IMR-90 (cell line): ENCODE measurements around the gene GAS6. TPM values are rescaled to one million over a fixed set of nuclear protein-coding genes. Genes with fewer than 3 reads are reported as not detected.

Source experiments
- ATAC-seq: fragments of 200-7000 bp; cut with Tn5 transposase; 2 replicates; pipeline ENCODE4 v1.9.1; 2020; ENCODE audit warnings: low read depth, mild to moderate bottlenecking, moderate library complexity
- BruUV-seq: library from RNA; stranded (reverse); fragments of 400-500 nt; replicated peaks from 2 replicates; lab custom pipeline; 2021; lab: Mats Ljungman, UMichigan
- CTCF ChIA-PET: fragments of 300-600 bp; formaldehyde crosslinking; extraction: SDS; loops from one replicate; lab custom pipeline; 2021; ENCODE audit warnings: antibody characterized with exemption; lab: Yijun Ruan, JAX
- POLR2A ChIA-PET: fragments of 300-600 bp; sonication (Branson Sonifier 250); formaldehyde crosslinking; loops from one replicate; lab custom pipeline; 2022; ENCODE audit warnings: antibody characterized with exemption; ENCODE audit not compliant: unreplicated experiment; lab: Charles Lee
- DNase-seq: peaks from one replicate; pipeline ENCODE4 v3.0.0; 2013
- H2AFZ ChIP-seq: replicated peaks from 2 replicates; pipeline ENCODE3; 2013; ENCODE audit warnings: low read length, mild to moderate bottlenecking; ENCODE audit not compliant: poor library complexity
- H2AK5ac ChIP-seq: 2 replicates; pipeline ENCODE4 v1.6.1; 2013; ENCODE audit warnings: low read depth, low read length, inconsistent platforms
- H2AK9ac ChIP-seq: replicated peaks from 2 replicates; pipeline ENCODE3; 2013; ENCODE audit warnings: mild to moderate bottlenecking, low read depth, low read length, moderate library complexity; ENCODE audit not compliant: poor library complexity
- H2BK120ac ChIP-seq: 2 replicates; pipeline ENCODE4 v1.6.1; 2013; ENCODE audit warnings: low read depth, low read length, inconsistent platforms
- H2BK15ac ChIP-seq: 3 replicates; pipeline ENCODE4 v1.6.1; 2013; ENCODE audit warnings: low read depth, low read length, inconsistent platforms
- H2BK20ac ChIP-seq: 2 replicates; pipeline ENCODE4 v1.6.1; 2013; ENCODE audit warnings: low read depth, mild to moderate bottlenecking, inconsistent platforms, low read length, moderate library complexity
- H2BK5ac ChIP-seq: 2 replicates; pipeline ENCODE4 v1.6.1; 2013; ENCODE audit warnings: mild to moderate bottlenecking, low read depth, low read length, inconsistent platforms; ENCODE audit not compliant: poor library complexity, severe bottlenecking
- H3K14ac ChIP-seq: replicated peaks from 2 replicates; pipeline ENCODE4 v1.6.1; 2013; ENCODE audit warnings: low read depth, low read length, inconsistent platforms
- H3K18ac ChIP-seq: 2 replicates; pipeline ENCODE4 v1.6.1; 2013; ENCODE audit warnings: low read depth, low read length, control low read depth
- H3K23ac ChIP-seq: 2 replicates; pipeline ENCODE4 v1.6.1; 2013; ENCODE audit warnings: low read depth, low read length, inconsistent platforms
- H3K27ac ChIP-seq: 2 replicates; pipeline ENCODE4 v1.5.1; 2013; ENCODE audit warnings: mild to moderate bottlenecking, control low read depth, low read length; ENCODE audit not compliant: insufficient read depth
- H3K27me3 ChIP-seq: 2 replicates; pipeline ENCODE4 v1.6.1; 2013; ENCODE audit warnings: low read length; ENCODE audit not compliant: control insufficient read depth, insufficient read depth
- H3K36me3 ChIP-seq: 2 replicates; pipeline ENCODE4 v1.6.1; 2013; ENCODE audit warnings: low read length, mixed read lengths; ENCODE audit not compliant: control insufficient read depth, insufficient read depth
- H3K4ac ChIP-seq: 2 replicates; pipeline ENCODE4 v1.6.1; 2013; ENCODE audit warnings: low read depth, low read length, inconsistent platforms
- H3K4me1 ChIP-seq: 2 replicates; pipeline ENCODE4 v1.6.1; 2013; ENCODE audit warnings: low read length, mixed read lengths; ENCODE audit not compliant: control insufficient read depth, insufficient read depth
- H3K4me2 ChIP-seq: 2 replicates; pipeline ENCODE4 v1.6.1; 2013; ENCODE audit warnings: low read depth, mild to moderate bottlenecking, control low read depth, low read length, moderate library complexity
- H3K4me3 ChIP-seq: 2 replicates; pipeline ENCODE4 v1.5.1; 2013; ENCODE audit warnings: low read depth, mild to moderate bottlenecking, control low read depth, low read length, moderate library complexity; ENCODE audit not compliant: insufficient read depth
- H3K56ac ChIP-seq: 2 replicates; pipeline ENCODE4 v1.6.1; 2013; ENCODE audit warnings: low read length, inconsistent platforms; ENCODE audit not compliant: insufficient read depth; ENCODE audit errors: extremely low read depth
- H3K79me1 ChIP-seq, 2 experiments: 2 replicates each; pipeline ENCODE4 v1.6.1; 2013; ENCODE audit warnings: low read length in 2 of 2, inconsistent platforms in 1 of 2, low read depth in 1 of 2
- H3K9ac ChIP-seq: 2 replicates; pipeline ENCODE4 v1.6.1; 2013; ENCODE audit warnings: low read depth, low read length, control low read depth
- H3K9me1 ChIP-seq: 2 replicates; pipeline ENCODE4 v1.6.1; 2013; ENCODE audit warnings: low read length, inconsistent platforms; ENCODE audit not compliant: insufficient read depth
- H3K9me3 ChIP-seq: 2 replicates; pipeline ENCODE4 v1.6.1; 2013; ENCODE audit warnings: low read length; ENCODE audit not compliant: control insufficient read depth, insufficient read depth
- H4K20me1 ChIP-seq: 2 replicates; pipeline ENCODE4 v1.6.1; 2013; ENCODE audit warnings: low read length, inconsistent platforms; ENCODE audit not compliant: insufficient read depth
- H4K5ac ChIP-seq: 2 replicates; pipeline ENCODE4 v1.6.1; 2013; ENCODE audit warnings: mild to moderate bottlenecking, low read depth, low read length, control low read depth
- H4K8ac ChIP-seq, 2 experiments: 2 replicates each; pipeline ENCODE4 v1.6.1; 2013; ENCODE audit warnings: low read depth in 2 of 2, low read length in 2 of 2, control low read depth in 1 of 2, inconsistent platforms in 1 of 2
- H4K91ac ChIP-seq: 2 replicates; pipeline ENCODE4 v1.6.1; 2013; ENCODE audit warnings: low read depth, low read length, inconsistent platforms; ENCODE audit not compliant: insufficient read depth
- BHLHE40 ChIP-seq: fragments of 150-350 bp; IDR thresholded peaks from 2 replicates; pipeline ENCODE4 v1.6.1; 2016; ENCODE audit warnings: mild to moderate bottlenecking, low read depth, low read length
- CEBPB ChIP-seq: IDR thresholded peaks from 2 replicates; pipeline ENCODE4 v1.6.1; 2012; ENCODE audit warnings: low read depth, low read length, improper control_type of control experiment
- CHD1 ChIP-seq: IDR thresholded peaks from 2 replicates; pipeline ENCODE4 v1.6.1; 2012; ENCODE audit warnings: low read depth, low read length, improper control_type of control experiment
- FOS ChIP-seq: fragments of 150-350 bp; IDR thresholded peaks from 2 replicates; pipeline ENCODE4 v1.6.1; 2016; ENCODE audit warnings: low read depth, low read length
- MAFK ChIP-seq: IDR thresholded peaks from 2 replicates; pipeline ENCODE4 v1.6.1; 2012; ENCODE audit warnings: low read depth, low read length, improper control_type of control experiment
- MAZ ChIP-seq: IDR thresholded peaks from 2 replicates; pipeline ENCODE4 v1.6.1; 2012; ENCODE audit warnings: low read depth, mild to moderate bottlenecking, low read length, improper control_type of control experiment, moderate library complexity, borderline replicate concordance
- MXI1 ChIP-seq: IDR thresholded peaks from 2 replicates; pipeline ENCODE4 v1.6.1; 2012; ENCODE audit warnings: low read depth, mild to moderate bottlenecking, low read length, moderate library complexity, borderline replicate concordance
- NFE2L2 ChIP-seq: fragments of 150-350 bp; IDR thresholded peaks from 2 replicates; pipeline ENCODE4 v1.6.1; 2016; ENCODE audit warnings: low read depth, mild to moderate bottlenecking, low read length
- RCOR1 ChIP-seq: IDR thresholded peaks from 2 replicates; pipeline ENCODE4 v1.6.1; 2012; ENCODE audit warnings: mild to moderate bottlenecking, low read length, improper control_type of control experiment; ENCODE audit not compliant: insufficient replicate concordance
- RFX5 ChIP-seq: IDR thresholded peaks from 2 replicates; pipeline ENCODE4 v1.8.0; 2012; ENCODE audit warnings: low read depth, mild to moderate bottlenecking, low read length, moderate library complexity
- SMC3 ChIP-seq: fragments of 150-350 bp; IDR thresholded peaks from 2 replicates; pipeline ENCODE4 v1.6.1; 2016; ENCODE audit warnings: low read depth, mild to moderate bottlenecking, antibody characterized with exemption, low read length, moderate library complexity
- WGBS, 2 experiments: methylation state at CpG; one replicate each; pipeline versions ENCODE4 v1.1.5 to v1.1.7; 2013; ENCODE audit warnings: missing lambda C conversion rate in 2 of 2; ENCODE audit not compliant: insufficient read length in 1 of 2; ENCODE audit errors: extremely low coverage in 2 of 2; 5-methylcytosine and 5-hydroxymethylcytosine counted together
- dilution Hi-C: fragments of 300-500 bp; cut with HindIII; formaldehyde crosslinking; loops from one replicate; pipeline ENCODE4 v1.14.3; 2018; ENCODE audit warnings: low sequenced_read_pairs; ENCODE audit not compliant: unreplicated experiment
- in situ Hi-C: fragments of 300-500 bp; cut with MboI; formaldehyde crosslinking; loops from 3 replicates; pipeline ENCODE4 v1.14.3; 2019; ENCODE audit warnings: low sequenced_read_pairs, inconsistent platforms, mixed read lengths
- intact Hi-C: fragments of 100-400 bp; cut with micrococcal nuclease; formaldehyde crosslinking; loops from 2 replicates; pipeline ENCODE4 v1.10.0; 2022
- polyA plus RNA-seq, 3 experiments: library from polyadenylated mRNA; depleted of rRNA; stranded (reverse); fragments of >200 nt; gene quantifications; 2 replicates each; pipeline ENCODE4 v1.2.3, GENCODE V29; 2012; ENCODE audit warnings: low replicate concordance in 1 of 3
- total RNA-seq: library from RNA; depleted of rRNA; stranded (reverse); fragments of >200 nt; gene quantifications from 2 replicates; pipeline ENCODE4 v1.2.3, GENCODE V29; 2012
- TF ChIP-seq, protein P1 (sequence below): fragments of 150-350 bp; IDR thresholded peaks from 2 replicates; pipeline ENCODE4 v1.6.1; 2016; ENCODE audit warnings: low read depth, mild to moderate bottlenecking, low read length, moderate library complexity, borderline replicate concordance
- TF ChIP-seq, protein P2 (sequence below): fragments of 150-350 bp; IDR thresholded peaks from 2 replicates; pipeline ENCODE4 v1.6.1; 2017; ENCODE audit warnings: mild to moderate bottlenecking, antibody characterized with exemption, low read length, low read depth

Gene GAS6
- total and polyA plus RNA-seq, 2 of the 4 experiments (the other 2 are of a cell fraction): 220 to 823 TPM

DNA sequence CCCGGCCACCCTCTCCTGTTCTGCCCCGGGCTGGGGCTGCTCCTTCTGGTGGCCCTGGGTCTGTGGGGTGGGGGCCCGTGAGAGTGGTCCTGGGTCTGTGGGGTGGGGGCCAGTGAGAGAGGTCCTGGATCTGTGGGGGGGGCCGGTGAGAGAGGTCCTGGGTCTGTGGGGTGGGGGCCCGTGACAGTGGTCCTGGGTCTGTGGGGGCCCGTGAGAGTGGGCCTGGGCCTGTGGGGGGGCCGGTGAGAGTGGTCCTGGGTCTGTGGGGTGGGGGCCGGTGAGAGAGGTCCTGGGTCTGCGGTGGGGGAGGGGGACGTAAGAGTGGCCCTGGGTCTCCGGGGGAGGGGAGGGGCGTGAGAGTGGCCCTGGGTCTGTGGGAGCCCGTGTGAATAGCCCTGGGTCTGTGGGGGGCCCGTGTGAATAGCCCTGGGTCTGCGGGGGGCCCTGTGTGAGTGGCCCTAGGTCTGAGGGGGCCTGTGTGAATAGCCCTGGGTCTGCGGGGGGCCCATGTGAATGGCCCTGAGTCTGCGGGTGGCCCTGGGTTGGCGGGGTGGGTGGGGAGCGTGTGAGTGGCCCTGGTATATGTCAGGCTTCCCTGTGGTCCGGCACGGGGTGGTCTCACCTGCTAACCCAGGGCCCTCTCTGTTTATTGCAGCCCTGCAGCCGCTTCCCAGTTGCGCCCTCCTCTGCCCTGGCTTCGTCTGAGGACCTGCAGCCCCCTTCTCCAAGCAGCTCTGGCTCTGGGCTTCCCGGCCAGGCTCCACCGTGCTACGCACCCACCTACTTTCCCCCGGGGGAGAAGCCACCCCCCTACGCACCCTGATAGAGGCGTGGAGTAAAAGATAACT, 52.6 kb downstream of the GAS6 start (continued):
- TF ChIP-seq FOS: no peak

DNA sequence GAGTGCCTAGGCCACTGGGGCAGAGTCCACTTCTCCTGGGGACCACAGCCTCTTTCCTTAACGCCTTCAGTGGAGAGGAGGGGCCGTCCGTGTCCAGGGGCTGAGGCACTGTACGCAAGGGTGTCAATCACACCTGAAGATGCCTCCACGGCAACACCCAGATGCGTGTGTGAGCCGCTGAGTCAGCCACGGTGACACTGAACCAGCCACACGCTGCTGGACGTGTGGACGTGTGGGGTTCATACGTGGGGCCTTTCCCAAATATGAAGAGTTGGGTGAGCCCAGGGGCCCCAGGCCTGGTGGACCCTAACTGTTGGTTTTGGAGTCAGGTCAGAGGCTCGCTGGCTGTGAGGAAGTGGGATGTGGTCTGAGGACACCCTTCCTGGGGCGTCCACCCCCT, 53.2 kb downstream of the GAS6 start:
- in situ Hi-C loops: no loop called here

More for the DNA sequence above, 53.2 kb downstream of the GAS6 start:
- WGBS, 2 experiments: 85% methylated on average over 5 of the region's 14 CpGs; no CpG with 5 or more reads in 1 of the 2 experiments
- ChIA-PET POLR2A (no interaction called here), CTCF (no interaction called here)
- Histone ChIP-seq H3K9me1 (peaks cover 4% of the 10 kb centered on the region; the same call in 1 of the 2 replicates), H3K27me3 (no peaks in the 10 kb centered on the region), H3K9ac (no peak overlapping the region), H2AFZ (no peak overlapping the region), H4K91ac (no peak overlapping the region), H3K4me3 (no peak overlapping the region), H4K5ac (no peak overlapping the region), H3K79me1 (peaks cover 0 to 21% of the 10 kb centered on the region in 2 experiments; a peak in 2 of 4 replicates), H3K4me2 (no peak overlapping the region), H4K20me1 (peaks cover 10% of the 10 kb centered on the region; the same call in 1 of the 2 replicates), H3K9me3 (peaks cover 17% of the 10 kb centered on the region), H2AK9ac (peak overlapping the region; percentile 82), H2BK20ac (no peak overlapping the region), H3K14ac (no peak overlapping the region), H3K36me3 (no peaks in the 10 kb centered on the region), H4K8ac (no peak overlapping the region), H3K18ac (no peak overlapping the region), H2BK120ac (no peak overlapping the region), H2BK15ac (no peak overlapping the region), H2BK5ac (no peak overlapping the region), H3K27ac (no peak overlapping the region), H3K4me1 (peaks cover 7% of the 10 kb centered on the region), H3K56ac (no peak overlapping the region), H2AK5ac (peak overlapping the region; percentile 16; the same call in 1 of the 2 replicates), H3K23ac (no peak overlapping the region), H3K4ac (no peak overlapping the region)
- intact Hi-C loops (loop anchor here (10.0 kb wide), 1 partner anchor 214 kb away; no protein-coding TSS in a partner anchor), dilution Hi-C loops (no loop called here)
- BruUV-seq: no TSS peak
- TF ChIP-seq MAZ: no peak
- no peak for TF ChIP-seq FOS
- no peak for TF ChIP-seq NFE2L2
- TF ChIP-seq BHLHE40: no peak
- TF ChIP-seq, protein P1, sequence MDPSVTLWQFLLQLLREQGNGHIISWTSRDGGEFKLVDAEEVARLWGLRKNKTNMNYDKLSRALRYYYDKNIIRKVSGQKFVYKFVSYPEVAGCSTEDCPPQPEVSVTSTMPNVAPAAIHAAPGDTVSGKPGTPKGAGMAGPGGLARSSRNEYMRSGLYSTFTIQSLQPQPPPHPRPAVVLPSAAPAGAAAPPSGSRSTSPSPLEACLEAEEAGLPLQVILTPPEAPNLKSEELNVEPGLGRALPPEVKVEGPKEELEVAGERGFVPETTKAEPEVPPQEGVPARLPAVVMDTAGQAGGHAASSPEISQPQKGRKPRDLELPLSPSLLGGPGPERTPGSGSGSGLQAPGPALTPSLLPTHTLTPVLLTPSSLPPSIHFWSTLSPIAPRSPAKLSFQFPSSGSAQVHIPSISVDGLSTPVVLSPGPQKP: no peak
- no peak for TF ChIP-seq RFX5
- TF ChIP-seq CHD1: no peak
- no peak for TF ChIP-seq RCOR1
- TF ChIP-seq, protein P2, sequence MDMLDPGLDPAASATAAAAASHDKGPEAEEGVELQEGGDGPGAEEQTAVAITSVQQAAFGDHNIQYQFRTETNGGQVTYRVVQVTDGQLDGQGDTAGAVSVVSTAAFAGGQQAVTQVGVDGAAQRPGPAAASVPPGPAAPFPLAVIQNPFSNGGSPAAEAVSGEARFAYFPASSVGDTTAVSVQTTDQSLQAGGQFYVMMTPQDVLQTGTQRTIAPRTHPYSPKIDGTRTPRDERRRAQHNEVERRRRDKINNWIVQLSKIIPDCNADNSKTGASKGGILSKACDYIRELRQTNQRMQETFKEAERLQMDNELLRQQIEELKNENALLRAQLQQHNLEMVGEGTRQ: no peak
- TF ChIP-seq SMC3: no peak
- TF ChIP-seq MAFK: no peak
- TF ChIP-seq CEBPB: no peak
- TF ChIP-seq MXI1: no peak
- DNase-seq: no peak
- no peak for ATAC-seq
